Calu3 (cell line): Measurements from ENCODE around the gene MED12L. TPM values are rescaled to one million over a fixed set of nuclear protein-coding genes. Genes with fewer than 3 reads are reported as not detected.

Experiments used
- BruUV-seq: library from RNA; stranded (reverse); fragments of 400-500 nt; replicated peaks from 2 replicates; lab custom pipeline; 2021; lab: Mats Ljungman, UMichigan
- CTCF ChIA-PET: fragments of 300-600 bp; sonication (Branson Sonifier 250); formaldehyde crosslinking; loops from one replicate; lab custom pipeline; 2022; ENCODE audit warnings: antibody characterized with exemption; lab: Charles Lee
- DNase-seq: peaks from one replicate; pipeline ENCODE4 v3.0.0; 2022
- H3K27ac Mint-ChIP-seq: one replicate; pipeline ENCODE4 v1.8.0; 2022; ENCODE audit warnings: mixed read lengths; ENCODE audit not compliant: unreplicated experiment
- H3K27me3 Mint-ChIP-seq: one replicate; pipeline ENCODE4 v1.8.0; 2022; ENCODE audit warnings: mixed read lengths; ENCODE audit not compliant: unreplicated experiment
- H3K36me3 Mint-ChIP-seq: one replicate; pipeline ENCODE4 v1.8.0; 2022; ENCODE audit warnings: mild to moderate bottlenecking, moderate library complexity, mixed read lengths; ENCODE audit not compliant: insufficient read depth, unreplicated experiment
- H3K4me1 Mint-ChIP-seq: one replicate; pipeline ENCODE4 v1.8.0; 2022; ENCODE audit warnings: mild to moderate bottlenecking, low read depth, mixed read lengths; ENCODE audit not compliant: unreplicated experiment
- H3K4me3 Mint-ChIP-seq: one replicate; pipeline ENCODE4 v1.8.0; 2022; ENCODE audit warnings: mild to moderate bottlenecking, low read depth, moderate library complexity, mixed read lengths; ENCODE audit not compliant: unreplicated experiment
- H3K9me3 Mint-ChIP-seq: one replicate; pipeline ENCODE4 v1.8.0; 2022; ENCODE audit warnings: low read depth, mixed read lengths; ENCODE audit not compliant: unreplicated experiment
- CTCF ChIP-seq: fragments of 200-600 bp; IDR thresholded peaks from one replicate; pipeline ENCODE4 v1.8.0; 2022; ENCODE audit warnings: antibody characterized with exemption; ENCODE audit not compliant: unreplicated experiment
- intact Hi-C: fragments of 100-400 bp; cut with micrococcal nuclease; formaldehyde crosslinking; loops from one replicate; pipeline ENCODE4 v1.10.0; 2022; ENCODE audit not compliant: unreplicated experiment
- total RNA-seq: library from RNA; stranded (reverse); gene quantifications from 2 replicates; pipeline ENCODE4 v1.2.3, GENCODE V29; 2022

Gene MED12L
- total RNA-seq, 1 experiment from 2014 or later = 4.6 TPM

- Mint-ChIP-seq H3K36me3 (no peaks in the 10 kb centered on the region), H3K9me3 (no peaks in the 10 kb centered on the region), H3K27me3 (no peaks in the 10 kb centered on the region), H3K4me3 (no peak overlapping the region), H3K4me1 (peaks cover 53% of the 10 kb centered on the region), H3K27ac (peak overlapping the region; percentile 91)
- intact Hi-C loops = loop anchor here (5.0 kb wide), 1 partner anchor 531 kb away; no protein-coding TSS in a partner anchor
- CTCF ChIA-PET = interaction anchor here (1.1 to 2.4 kb wide), 4 partner anchors 10 to 531 kb away, joined by 3 to 27 read pairs (median 8); partner anchors contain the start of gene GPR87
- no peak for DNase-seq
- no peak for TF ChIP-seq CTCF
- no TSS peak for BruUV-seq
Observed at GRCh38 chr3:151306168-151306810, 220.8 kb downstream of the MED12L start.

- no peak overlapping the region for H3K4me3 Mint-ChIP-seq
- DNase-seq = no peak
- H3K27ac Mint-ChIP-seq = peak overlapping the region; percentile 28
- CTCF ChIA-PET = interaction anchor here (0.6 to 0.7 kb wide), 2 partner anchors 447 to 647 kb away, joined by 4 read pairs; no protein-coding TSS in a partner anchor
- H3K36me3 Mint-ChIP-seq = no peaks in the 10 kb centered on the region
- no peak for TF ChIP-seq CTCF
- BruUV-seq = no TSS peak
- H3K9me3 Mint-ChIP-seq = no peaks in the 10 kb centered on the region
- peaks cover 53% of the 10 kb centered on the region for H3K4me1 Mint-ChIP-seq
- H3K27me3 Mint-ChIP-seq = no peaks in the 10 kb centered on the region
- intact Hi-C loops = loop anchor here (1.0 to 5.0 kb wide), 2 partner anchors 9 to 530 kb away; partner anchors contain the start of gene GPR87
Observed at GRCh38 chr3:151307131-151307530, 221.7 kb downstream of the MED12L start.

- CTCF ChIA-PET = interaction anchor here (0.7 kb wide), 2 partner anchors 92 to 447 kb away, joined by 4 to 6 read pairs; no protein-coding TSS in a partner anchor
- no peak for DNase-seq
- Mint-ChIP-seq H3K36me3 (no peaks in the 10 kb centered on the region), H3K27me3 (no peaks in the 10 kb centered on the region), H3K4me1 (peaks cover 48% of the 10 kb centered on the region), H3K9me3 (no peaks in the 10 kb centered on the region), H3K27ac (peak overlapping the region; percentile 28), H3K4me3 (no peak overlapping the region)
- no peak for TF ChIP-seq CTCF
- BruUV-seq = no TSS peak
- intact Hi-C loops = loop anchor here (1.0 to 5.0 kb wide), 2 partner anchors 8 to 529 kb away; partner anchors contain the start of gene GPR87
Observed at GRCh38 chr3:151307583-151308488, 222.4 kb downstream of the MED12L start.

GRCh38 chr3:151309566-151309965 is 224.1 kb downstream of the MED12L start:
- no peak for TF ChIP-seq CTCF
- CTCF ChIA-PET = no interaction called here
- H3K36me3 Mint-ChIP-seq = no peaks in the 10 kb centered on the region
- DNase-seq = no peak
- no peak overlapping the region for H3K27ac Mint-ChIP-seq
- peaks cover 32% of the 10 kb centered on the region for H3K4me1 Mint-ChIP-seq
- BruUV-seq = no TSS peak
- no peaks in the 10 kb centered on the region for H3K9me3 Mint-ChIP-seq
- no peak overlapping the region for H3K4me3 Mint-ChIP-seq
- H3K27me3 Mint-ChIP-seq = no peaks in the 10 kb centered on the region
- intact Hi-C loops = loop anchor here (5.0 kb wide), 1 partner anchor 528 kb away; no protein-coding TSS in a partner anchor
